Measurements from ENCODE around the gene FBXL7. TPM values are rescaled to one million over a fixed set of nuclear protein-coding genes. Genes with fewer than 3 reads are reported as not detected.

FBXL7 gene
- total and polyA plus RNA-seq, 2 donors (not counting 1 experiment from before 2014, with no cell fraction given) = not detected

DNA sequence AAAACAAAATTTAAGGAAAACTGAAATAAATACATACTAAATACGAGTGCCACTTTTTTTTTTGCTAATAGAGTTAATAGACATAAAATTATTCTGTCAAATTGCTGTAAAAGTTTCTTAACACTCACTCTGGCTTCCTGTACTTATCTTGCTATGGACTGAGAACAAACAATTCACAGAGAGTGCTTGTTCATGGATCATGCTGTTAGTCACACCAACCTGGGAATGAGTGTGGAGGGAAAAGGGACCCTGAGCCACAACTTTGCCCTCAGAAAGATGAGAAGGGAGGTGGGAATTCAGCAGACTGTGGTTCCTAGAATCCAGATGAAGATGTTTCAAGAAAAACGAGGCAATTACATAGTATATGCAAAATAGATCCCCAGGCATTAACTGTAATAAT is 246.9 kb downstream of the FBXL7 start:
- intact Hi-C loops (cut with micrococcal nuclease) = no loop called here
- Histone ChIP-seq H3K27ac (ENCODE audit: low read length in 2 of 2) (no peak overlapping the region), H3K36me3 (replicated peaks in 1 of 2; ENCODE audit: control extremely low read depth in 1 of 2, control insufficient read depth in 1 of 2, extremely low read depth in 1 of 2, insufficient read depth in 2 of 2, low read length in 1 of 2) (no peaks in the 10 kb centered on the region), H3K9me3 (ENCODE audit: control extremely low read depth in 1 of 3, control insufficient read depth in 2 of 3, insufficient read depth in 1 of 3, low read length in 2 of 3) (peaks cover 0 to 12% (median 2%) of the 10 kb centered on the region in 3 donors), H3K4me1 (ENCODE audit: control insufficient read depth in 2 of 2, insufficient read depth in 2 of 2, low read length in 2 of 2) (no peaks in the 10 kb centered on the region), H3K27me3 (replicated peaks in 1 of 4; ENCODE audit: control extremely low read depth in 1 of 4, control insufficient read depth in 3 of 4, insufficient read depth in 4 of 4, low read length in 3 of 4) (no peaks in the 10 kb centered on the region), H3K79me2 (ENCODE audit: control insufficient read depth, insufficient read depth, low read length) (no peaks in the 10 kb centered on the region), H2AFZ (ENCODE audit: insufficient read depth, low read depth, low read length, poor library complexity, severe bottlenecking) (no peak overlapping the region), H3K4me2 (replicated peaks; ENCODE audit: low read depth, low read length, poor library complexity, severe bottlenecking) (no peak overlapping the region), H4K20me1 (ENCODE audit: control insufficient read depth, insufficient read depth, low read length, poor library complexity, severe bottlenecking) (no peaks in the 10 kb centered on the region), H3K4me3 (ENCODE audit: control extremely low read depth in 1 of 5, extremely low read depth in 1 of 5, insufficient read depth in 1 of 5, low read depth in 2 of 5, low read length in 4 of 5) (no peak overlapping the region), H3K9ac (ENCODE audit: low read length) (no peak overlapping the region)
- Mint-ChIP-seq H3K9me3 (ENCODE audit: insufficient read depth) (peaks cover 9% of the 10 kb centered on the region), H3K4me3 (no peak overlapping the region), H3K4me1 (no peaks in the 10 kb centered on the region), H3K27ac (no peak overlapping the region), H3K27me3 (no peaks in the 10 kb centered on the region)
- TF ChIP-seq, protein P1, sequence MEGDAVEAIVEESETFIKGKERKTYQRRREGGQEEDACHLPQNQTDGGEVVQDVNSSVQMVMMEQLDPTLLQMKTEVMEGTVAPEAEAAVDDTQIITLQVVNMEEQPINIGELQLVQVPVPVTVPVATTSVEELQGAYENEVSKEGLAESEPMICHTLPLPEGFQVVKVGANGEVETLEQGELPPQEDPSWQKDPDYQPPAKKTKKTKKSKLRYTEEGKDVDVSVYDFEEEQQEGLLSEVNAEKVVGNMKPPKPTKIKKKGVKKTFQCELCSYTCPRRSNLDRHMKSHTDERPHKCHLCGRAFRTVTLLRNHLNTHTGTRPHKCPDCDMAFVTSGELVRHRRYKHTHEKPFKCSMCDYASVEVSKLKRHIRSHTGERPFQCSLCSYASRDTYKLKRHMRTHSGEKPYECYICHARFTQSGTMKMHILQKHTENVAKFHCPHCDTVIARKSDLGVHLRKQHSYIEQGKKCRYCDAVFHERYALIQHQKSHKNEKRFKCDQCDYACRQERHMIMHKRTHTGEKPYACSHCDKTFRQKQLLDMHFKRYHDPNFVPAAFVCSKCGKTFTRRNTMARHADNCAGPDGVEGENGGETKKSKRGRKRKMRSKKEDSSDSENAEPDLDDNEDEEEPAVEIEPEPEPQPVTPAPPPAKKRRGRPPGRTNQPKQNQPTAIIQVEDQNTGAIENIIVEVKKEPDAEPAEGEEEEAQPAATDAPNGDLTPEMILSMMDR (IDR thresholded peaks at IDR 0.05) = no peak
- no peak for TF ChIP-seq EZH2 (IDR thresholded peaks at IDR 0.05; ENCODE audit: borderline replicate concordance, insufficient read depth, low read depth, low read length, poor library complexity, severe bottlenecking)
- ATAC-seq (ENCODE audit: low read depth) = no peak
- ChIA-PET CTCF (no interaction called here), POLR2A (no interaction called here)
- DNase-seq = no peak
- no CpG with 5 or more reads among the region's 2 CpGs for WGBS (ENCODE audit: insufficient coverage)

DNA sequence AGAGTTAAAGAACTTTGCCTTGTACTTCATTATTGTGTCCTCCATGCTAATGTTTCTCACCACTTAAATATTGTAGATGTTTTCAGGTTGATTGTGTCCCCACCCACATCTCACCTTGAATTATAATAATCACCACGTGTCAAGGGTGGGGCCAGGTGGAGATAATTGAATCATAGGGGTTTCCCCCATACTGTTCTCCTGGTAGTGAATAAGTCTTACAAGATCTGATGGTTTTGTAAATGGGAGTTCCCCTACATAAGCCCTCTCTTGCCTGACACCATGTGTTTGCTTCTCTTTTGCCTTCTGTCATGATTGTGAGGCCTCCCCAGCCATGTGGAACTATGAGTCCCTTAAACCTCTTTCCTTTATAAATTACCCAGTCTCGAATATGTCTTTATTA is 248.3 kb downstream of the FBXL7 start:
- H3K9ac ChIP-seq (ENCODE audit: low read length) = no peak overlapping the region
- WGBS (ENCODE audit: insufficient coverage) = no CpG with 5 or more reads among the region's 2 CpGs
- H3K27me3 ChIP-seq (replicated peaks in 1 of 4; ENCODE audit: control extremely low read depth in 1 of 4, control insufficient read depth in 3 of 4, insufficient read depth in 4 of 4, low read length in 3 of 4) = no peaks in the 10 kb centered on the region
- H3K9me3 ChIP-seq (ENCODE audit: control extremely low read depth in 1 of 3, control insufficient read depth in 2 of 3, insufficient read depth in 1 of 3, low read length in 2 of 3) = peaks cover 0 to 12% (median 2%) of the 10 kb centered on the region in 3 donors
- Mint-ChIP-seq H3K27ac (no peak overlapping the region), H3K27me3 (no peaks in the 10 kb centered on the region), H3K4me3 (no peak overlapping the region), H3K9me3 (ENCODE audit: insufficient read depth) (peaks cover 7% of the 10 kb centered on the region), H3K4me1 (no peaks in the 10 kb centered on the region)
- no peaks in the 10 kb centered on the region for H4K20me1 ChIP-seq (ENCODE audit: control insufficient read depth, insufficient read depth, low read length, poor library complexity, severe bottlenecking)
- ATAC-seq (ENCODE audit: low read depth) (no peak), DNase-seq (no peak)
- no peak overlapping the region for H2AFZ ChIP-seq (ENCODE audit: insufficient read depth, low read depth, low read length, poor library complexity, severe bottlenecking)
- H3K36me3 ChIP-seq (replicated peaks in 1 of 2; ENCODE audit: control extremely low read depth in 1 of 2, control insufficient read depth in 1 of 2, extremely low read depth in 1 of 2, insufficient read depth in 2 of 2, low read length in 1 of 2) = no peaks in the 10 kb centered on the region
- no peak for TF ChIP-seq EZH2 (IDR thresholded peaks at IDR 0.05; ENCODE audit: borderline replicate concordance, insufficient read depth, low read depth, low read length, poor library complexity, severe bottlenecking)
- TF ChIP-seq, protein P1 (IDR thresholded peaks at IDR 0.05) = no peak
- ChIA-PET CTCF (no interaction called here), POLR2A (no interaction called here)
- H3K4me2 ChIP-seq (replicated peaks; ENCODE audit: low read depth, low read length, poor library complexity, severe bottlenecking) = no peak overlapping the region
- H3K79me2 ChIP-seq (ENCODE audit: control insufficient read depth, insufficient read depth, low read length) = no peaks in the 10 kb centered on the region
- no peak overlapping the region for H3K27ac ChIP-seq (ENCODE audit: low read length in 2 of 2)
- no peak overlapping the region for H3K4me3 ChIP-seq (ENCODE audit: control extremely low read depth in 1 of 5, extremely low read depth in 1 of 5, insufficient read depth in 1 of 5, low read depth in 2 of 5, low read length in 4 of 5)
- no peaks in the 10 kb centered on the region for H3K4me1 ChIP-seq (ENCODE audit: control insufficient read depth in 2 of 2, insufficient read depth in 2 of 2, low read length in 2 of 2)
- intact Hi-C loops (cut with micrococcal nuclease) = no loop called here

Data from B cell (primary cell).